Fibroblast of lung (primary cell): ENCODE results near the gene TEX29. TPM values are rescaled to one million over a fixed set of nuclear protein-coding genes. Genes with fewer than 3 reads are reported as not detected.

Source experiments
- DNase-seq, 2 donors: peaks; one replicate each; pipeline versions ENCODE4 v3.0.0 to v3.0.0-alpha.2; 2010; ENCODE audit warnings: low read depth in 2 of 2
- H2AFZ ChIP-seq: 2 replicates; pipeline ENCODE4 v1.5.1; 2012; ENCODE audit warnings: low read length, control low read depth, inconsistent platforms
- H3K27ac ChIP-seq: 2 replicates; pipeline ENCODE4 v1.5.1; 2011; ENCODE audit warnings: low read length, control low read depth; ENCODE audit not compliant: insufficient read depth
- H3K27me3 ChIP-seq: 2 replicates; pipeline ENCODE4 v1.5.1; 2011; ENCODE audit warnings: mild to moderate bottlenecking, low read length; ENCODE audit not compliant: control insufficient read depth, insufficient read depth
- H3K36me3 ChIP-seq: 2 replicates; pipeline ENCODE4 v1.5.1; 2011; ENCODE audit warnings: low read length; ENCODE audit not compliant: control insufficient read depth, insufficient read depth
- H3K4me1 ChIP-seq: 2 replicates; pipeline ENCODE4 v1.5.1; 2011; ENCODE audit warnings: low read length; ENCODE audit not compliant: control insufficient read depth, insufficient read depth; ENCODE audit errors: extremely low read depth
- H3K4me2 ChIP-seq: 2 replicates; pipeline ENCODE4 v1.5.1; 2011; ENCODE audit warnings: low read length, control low read depth; ENCODE audit not compliant: insufficient read depth; ENCODE audit errors: extremely low read depth
- H3K4me3 ChIP-seq, 4 experiments: fragments of 200-600 bp in 1 of 4; sonication (generic) in 1 of 4; replicated peaks in 1 of 4; 2 replicates each; pipeline ENCODE4 v1.5.1; 2011 to 2016; ENCODE audit warnings: low read length in 4 of 4, low read depth in 3 of 4, mild to moderate bottlenecking in 3 of 4, control low read depth in 2 of 4, inconsistent platforms in 1 of 4, mixed read lengths in 1 of 4; ENCODE audit not compliant: insufficient read depth in 1 of 4; ENCODE audit errors: control extremely low read depth in 1 of 4
- H3K79me2 ChIP-seq: 2 replicates; pipeline ENCODE4 v1.5.1; 2012; ENCODE audit warnings: mild to moderate bottlenecking, low read length, inconsistent platforms; ENCODE audit not compliant: control insufficient read depth, insufficient read depth
- H3K9ac ChIP-seq: 2 replicates; pipeline ENCODE4 v1.5.1; 2011; ENCODE audit warnings: mild to moderate bottlenecking, low read length, control low read depth; ENCODE audit not compliant: insufficient read depth
- H3K9me3 ChIP-seq: 2 replicates; pipeline ENCODE4 v1.5.1; 2012; ENCODE audit warnings: low read depth, low read length; ENCODE audit not compliant: control insufficient read depth, insufficient read depth
- H4K20me1 ChIP-seq: 2 replicates; pipeline ENCODE4 v1.5.1; 2011; ENCODE audit warnings: low read length; ENCODE audit not compliant: control insufficient read depth, insufficient read depth; ENCODE audit errors: extremely low read depth
- CTCF ChIP-seq, 2 donors: IDR thresholded peaks in 1 of 2; conservative IDR thresholded peaks in 1 of 2; 1 replicate in 1 of 2; 2 replicates in 1 of 2; pipeline ENCODE4 v1.5.1; 2011 to 2012; ENCODE audit warnings: low read length in 2 of 2, control low read depth in 1 of 2, inconsistent platforms in 1 of 2, low read depth in 1 of 2, mild to moderate bottlenecking in 1 of 2
- EZH2 ChIP-seq: IDR thresholded peaks from 2 replicates; pipeline ENCODE4 v1.5.1; 2012; ENCODE audit warnings: low read length, control low read depth, mild to moderate bottlenecking; ENCODE audit errors: missing control alignments
- polyA plus RNA-seq, 2 donors: library from polyadenylated mRNA; depleted of rRNA in 1 of 2; stranded (reverse) in 1 of 2; unstranded in 1 of 2; fragments of >200 nt; gene quantifications; 2 replicates each; pipeline ENCODE4 v1.2.1, GENCODE V29; 2011 to 2012; ENCODE audit warnings: missing spikeins in 1 of 2
- total RNA-seq: library from RNA; depleted of rRNA; stranded (reverse); fragments of >200 nt; gene quantifications from 2 replicates; pipeline ENCODE4 v1.2.1, GENCODE V29; 2014

Gene TEX29
- total and polyA plus RNA-seq, 2 donors (not counting 1 experiment from before 2014, with no cell fraction given): 0.66 to 1.7 TPM

GRCh38 chr13:111380431-111380830 lies 60.0 kb downstream of the TEX29 start:
- H3K79me2 ChIP-seq: no peaks in the 10 kb centered on the region
- no peaks in the 10 kb centered on the region for H3K27me3 ChIP-seq
- H3K27ac ChIP-seq: no peak overlapping the region
- H3K4me2 ChIP-seq: no peak overlapping the region
- no peak for DNase-seq
- no peak overlapping the region for H3K4me3 ChIP-seq
- TF ChIP-seq CTCF (conservative IDR thresholded peaks at IDR 0.05 in 1 of 2, IDR thresholded peaks at IDR 0.05 in 1 of 2; ENCODE audit: low read depth in 1 of 2, low read length in 2 of 2): no peak
- no peaks in the 10 kb centered on the region for H3K4me1 ChIP-seq
- no peaks in the 10 kb centered on the region for H4K20me1 ChIP-seq
- H3K9ac ChIP-seq: no peak overlapping the region
- no peak overlapping the region for H2AFZ ChIP-seq
- H3K9me3 ChIP-seq: no peaks in the 10 kb centered on the region
- no peaks in the 10 kb centered on the region for H3K36me3 ChIP-seq

- no peak for DNase-seq
- H3K4me1 ChIP-seq: no peaks in the 10 kb centered on the region
- no peaks in the 10 kb centered on the region for H3K27me3 ChIP-seq
- no peak overlapping the region for H3K4me3 ChIP-seq
- H3K9ac ChIP-seq: no peak overlapping the region
- H2AFZ ChIP-seq: no peak overlapping the region
- H4K20me1 ChIP-seq: no peaks in the 10 kb centered on the region
- H3K9me3 ChIP-seq: no peaks in the 10 kb centered on the region
- no peak for TF ChIP-seq EZH2
- no peak for TF ChIP-seq CTCF (conservative IDR thresholded peaks at IDR 0.05 in 1 of 2, IDR thresholded peaks at IDR 0.05 in 1 of 2; ENCODE audit: low read depth in 1 of 2, low read length in 2 of 2)
- H3K27ac ChIP-seq: no peak overlapping the region
- H3K79me2 ChIP-seq: no peaks in the 10 kb centered on the region
- H3K4me2 ChIP-seq: no peak overlapping the region
- H3K36me3 ChIP-seq: no peaks in the 10 kb centered on the region
These were observed 62.0 kb downstream of the TEX29 start for GRCh38 chr13:111382411-111382810.

GRCh38 chr13:111382877-111383276 lies 62.4 kb downstream of the TEX29 start:
- H3K27me3 ChIP-seq: no peaks in the 10 kb centered on the region
- H4K20me1 ChIP-seq: no peaks in the 10 kb centered on the region
- no peak for TF ChIP-seq CTCF (conservative IDR thresholded peaks at IDR 0.05 in 1 of 2, IDR thresholded peaks at IDR 0.05 in 1 of 2; ENCODE audit: low read depth in 1 of 2, low read length in 2 of 2)
- no peak for TF ChIP-seq EZH2
- H3K79me2 ChIP-seq: no peaks in the 10 kb centered on the region
- no peaks in the 10 kb centered on the region for H3K36me3 ChIP-seq
- no peak overlapping the region for H3K27ac ChIP-seq
- H3K4me3 ChIP-seq: no peak overlapping the region
- H3K9ac ChIP-seq: no peak overlapping the region
- no peaks in the 10 kb centered on the region for H3K9me3 ChIP-seq
- H3K4me2 ChIP-seq: no peak overlapping the region
- no peak overlapping the region for H2AFZ ChIP-seq
- DNase-seq: no peak
- H3K4me1 ChIP-seq: no peaks in the 10 kb centered on the region
